Amniotic epithelial cell (primary cell): ENCODE data around the gene IL24.

Source experiments
- DNase-seq: peaks from one replicate; pipeline ENCODE4 v3.0.0-alpha.2; 2010; ENCODE audit warnings: low read depth

The IL24 gene

GRCh38 chr1:206925106-206925736 is 28.0 kb downstream of the IL24 start:
- peak; percentile 14 for DNase-seq

DNA sequence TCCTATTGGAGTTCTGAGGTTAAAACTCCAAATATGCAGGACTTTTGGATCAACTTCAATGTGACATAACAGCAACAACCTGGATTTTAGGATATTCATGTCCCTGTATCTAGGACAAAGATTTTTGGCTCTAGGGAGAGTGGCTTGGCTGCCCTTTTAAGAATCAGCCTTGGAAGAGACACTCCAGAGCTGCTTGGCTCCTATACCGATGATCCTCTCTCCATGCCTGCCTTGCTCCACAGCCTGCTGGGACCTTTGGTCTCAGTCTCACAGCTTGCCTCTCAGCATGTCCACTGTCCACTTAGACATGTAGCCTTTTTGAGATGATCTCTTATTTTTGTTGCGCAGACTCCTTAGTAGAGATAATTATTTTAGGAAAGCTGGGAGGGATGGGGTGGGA is 29.0 kb downstream of the IL24 start:
- DNase-seq, result no peak

- no peak for DNase-seq
Observed at GRCh38 chr1:206929524-206929923, 32.3 kb downstream of the IL24 start.

DNA sequence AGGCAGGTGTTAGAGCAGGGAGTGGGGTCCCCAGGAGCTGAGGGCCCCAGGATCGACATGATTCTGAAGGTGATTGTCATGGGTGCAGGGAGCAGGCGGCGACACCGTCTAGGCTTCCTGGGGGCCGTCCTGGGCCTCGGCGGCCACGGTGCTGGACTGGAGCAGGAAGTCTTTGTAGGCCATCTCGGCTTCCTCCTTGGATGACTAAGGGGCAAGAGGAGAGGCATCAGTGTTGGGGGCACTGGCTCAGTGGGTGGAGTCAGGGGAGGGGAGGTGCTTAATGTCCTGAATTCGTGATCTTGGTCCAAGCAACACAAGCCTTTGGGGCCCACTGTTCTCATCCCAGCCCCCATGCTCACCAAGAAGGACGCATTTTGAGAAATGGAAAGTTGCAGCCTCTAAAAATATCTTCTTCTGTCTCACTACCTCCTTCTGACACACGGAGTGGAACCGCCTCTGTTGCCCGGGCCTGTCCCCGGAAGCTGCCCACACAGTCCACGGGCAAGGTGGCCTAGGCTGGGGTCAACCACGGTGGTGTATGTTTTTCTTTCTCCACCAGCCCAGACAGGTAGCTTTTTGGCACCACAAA is 33.1 kb downstream of the IL24 start:
- no peak for DNase-seq

- DNase-seq, result no peak
Observed at GRCh38 chr1:206931709-206932108, 34.5 kb downstream of the IL24 start.

- DNase-seq, result no peak
Observed at GRCh38 chr1:206932177-206932576, 34.9 kb downstream of the IL24 start.

- DNase-seq, result peak; percentile 20
Observed at GRCh38 chr1:206933333-206933945, 36.2 kb downstream of the IL24 start.

DNA sequence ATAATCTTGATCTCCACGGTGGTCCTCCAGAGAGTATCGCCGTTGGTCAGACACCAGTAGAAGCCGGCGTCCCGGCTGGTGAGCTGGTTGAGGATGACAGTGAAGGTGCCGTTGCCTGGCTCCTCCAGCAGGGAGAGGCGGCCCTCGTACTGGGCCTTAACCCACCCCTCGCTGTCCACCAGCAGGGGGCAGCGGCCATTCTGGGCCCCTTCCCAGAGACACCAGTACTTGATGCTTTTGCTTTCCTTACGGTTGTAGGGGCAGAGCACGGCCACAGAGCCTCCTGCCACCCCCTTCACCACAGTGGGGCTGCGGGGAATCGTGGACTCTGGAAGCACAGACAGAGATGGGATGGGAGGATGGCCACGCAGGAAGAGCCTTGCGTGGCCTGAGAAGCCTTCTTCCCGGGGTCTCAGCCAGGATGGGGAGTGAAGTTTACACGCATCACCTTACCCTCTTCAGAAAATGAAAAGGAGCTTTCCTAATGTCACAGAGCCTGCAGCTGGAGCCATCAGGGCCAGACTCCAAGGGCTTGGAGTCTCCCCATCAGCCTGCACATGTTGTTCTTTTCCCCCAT is 38.3 kb downstream of the IL24 start:
- DNase-seq, result peak; percentile 38

DNA sequence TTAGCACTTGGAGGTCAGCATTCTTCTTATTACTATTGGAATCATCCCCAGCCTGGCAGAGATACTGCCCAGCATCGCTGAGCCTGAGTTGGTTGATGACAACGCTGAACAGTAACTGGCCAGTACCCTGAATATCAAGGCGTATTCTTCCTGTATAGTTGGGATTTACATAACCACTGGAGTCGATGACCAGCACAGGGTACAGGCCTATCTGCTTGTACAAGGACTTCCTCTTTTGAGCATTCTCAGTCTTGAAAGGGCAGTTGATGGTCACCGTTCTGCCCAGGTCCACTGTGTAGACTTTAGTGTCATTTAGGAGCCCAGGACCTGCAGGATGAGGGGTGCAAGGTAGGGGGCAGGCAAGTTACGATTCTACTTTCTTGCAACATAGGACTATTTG is 40.2 kb downstream of the IL24 start:
- DNase-seq, result no peak

DNA sequence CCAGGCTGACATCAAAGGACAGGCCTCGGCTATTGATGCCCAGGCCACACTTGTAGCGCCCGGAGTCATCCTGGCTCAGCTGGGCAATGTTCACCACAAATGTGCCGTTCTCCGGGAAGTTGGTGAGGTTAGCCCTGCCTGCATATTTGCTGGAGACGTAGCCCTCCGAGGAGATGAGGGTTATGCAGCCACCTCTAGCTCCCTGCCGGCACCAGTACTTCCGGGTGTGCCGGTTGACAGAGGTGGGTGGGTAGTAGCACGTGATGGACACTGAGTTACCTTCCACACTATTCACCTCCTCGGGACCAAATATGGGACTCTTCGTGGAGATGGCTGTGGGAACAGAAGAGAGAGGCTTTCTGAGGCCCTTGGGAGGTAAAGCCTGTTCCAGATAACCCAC is 41.9 kb downstream of the IL24 start:
- DNase-seq, result no peak

- DNase-seq, result no peak
Observed at GRCh38 chr1:206939841-206940587, 42.8 kb downstream of the IL24 start.

DNA sequence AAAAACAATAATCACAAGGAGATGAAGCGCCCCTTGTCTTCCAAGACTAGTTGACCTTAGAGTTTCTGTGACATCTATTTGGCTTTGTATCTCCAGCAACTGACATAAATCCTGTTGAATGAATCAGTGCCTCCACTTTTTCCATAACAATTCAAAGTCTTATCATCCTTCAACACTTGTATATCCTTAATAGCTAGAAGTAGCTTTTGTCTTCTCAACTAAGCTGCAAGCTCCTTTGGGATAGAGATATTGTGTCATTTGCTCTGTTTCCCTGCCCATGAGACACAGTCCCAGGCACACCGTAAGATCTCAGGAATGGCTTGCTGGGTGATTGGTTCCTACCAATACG is 43.3 kb downstream of the IL24 start:
- no peak for DNase-seq

DNA sequence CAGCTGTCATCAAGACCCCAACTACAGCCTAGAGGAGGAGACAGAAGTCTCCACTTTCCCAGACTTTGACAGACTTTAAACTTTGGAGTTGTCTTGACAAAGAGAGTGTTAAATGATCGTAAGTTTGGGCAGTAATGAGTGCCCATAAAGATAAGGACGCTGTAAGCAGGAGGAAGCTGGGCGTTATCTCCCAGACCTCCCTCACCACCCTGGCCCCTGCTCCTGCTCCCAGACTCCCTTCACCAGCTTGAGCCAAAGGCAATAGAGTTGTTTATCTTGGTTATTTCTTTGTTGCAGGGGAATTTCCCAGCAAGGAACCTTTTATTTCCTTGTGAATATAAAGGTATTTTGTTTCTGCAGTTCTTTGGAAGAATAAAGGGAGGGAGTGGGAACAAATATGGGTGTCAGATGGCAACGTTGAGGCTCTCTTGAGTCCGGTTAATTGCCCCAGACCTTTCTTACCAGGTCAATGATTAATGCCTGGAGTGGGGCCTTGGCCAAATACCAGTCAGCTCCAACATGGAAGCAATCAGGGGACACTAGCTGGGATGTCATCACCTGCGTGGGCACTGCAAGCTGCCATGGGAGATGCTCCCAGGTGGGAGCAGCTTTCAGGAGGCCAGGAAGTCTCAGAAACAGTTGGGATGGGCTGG is 44.6 kb downstream of the IL24 start:
- DNase-seq, result peak; percentile 2

- no peak for DNase-seq
Observed at GRCh38 chr1:206944703-206945102, 47.5 kb downstream of the IL24 start.

DNA sequence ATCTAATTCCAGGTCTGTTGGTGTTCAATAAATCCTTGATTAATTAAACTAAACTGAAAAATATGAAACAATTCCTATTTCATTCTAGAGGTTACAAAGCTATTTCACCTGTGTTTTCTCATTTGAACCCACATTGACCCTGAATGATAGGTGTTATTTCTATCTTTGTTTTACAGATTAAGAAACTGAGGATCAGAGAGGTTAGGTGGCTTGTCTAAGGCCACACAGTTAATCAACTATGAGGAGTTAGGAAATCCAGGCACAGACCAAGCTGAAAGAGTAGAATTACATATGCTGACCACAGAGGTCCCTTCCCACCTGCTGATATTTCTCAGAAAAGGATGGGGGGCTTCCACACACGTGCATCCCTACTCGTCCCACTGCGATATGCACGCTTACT is 48.5 kb downstream of the IL24 start:
- DNase-seq, result no peak

GRCh38 chr1:206946261-206946660 is 49.0 kb downstream of the IL24 start, which contains the start of gene PIGR:
Gene PIGR (minus strand): TSS chr1:206946466. CDS start chr1:206940531, 5,935 bp downstream.
- no peak for DNase-seq

GRCh38 chr1:206947255-206947654 is 50.0 kb downstream of the IL24 start:
- no peak for DNase-seq

DNA sequence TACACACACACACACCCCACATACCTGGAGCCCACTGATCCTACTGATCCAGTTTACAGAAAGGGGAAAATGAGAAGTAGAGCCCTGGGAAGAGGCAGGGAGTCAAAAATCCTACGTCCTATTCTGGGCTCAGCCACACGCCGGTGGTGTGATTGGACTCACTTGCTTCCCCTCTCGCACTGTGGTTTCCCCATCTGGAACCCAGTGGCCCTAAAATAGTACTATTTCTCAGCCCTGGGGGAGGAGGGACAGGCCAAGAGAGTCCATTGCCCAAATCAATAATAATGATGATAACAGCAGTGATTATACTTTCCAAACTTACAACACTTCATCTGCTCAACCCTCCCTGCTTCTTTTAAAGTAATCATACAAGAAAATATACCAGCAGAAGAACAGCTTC is 52.0 kb downstream of the IL24 start:
- DNase-seq, result no peak

GRCh38 chr1:206949641-206950040 is 52.4 kb downstream of the IL24 start:
- DNase-seq, result no peak

DNA sequence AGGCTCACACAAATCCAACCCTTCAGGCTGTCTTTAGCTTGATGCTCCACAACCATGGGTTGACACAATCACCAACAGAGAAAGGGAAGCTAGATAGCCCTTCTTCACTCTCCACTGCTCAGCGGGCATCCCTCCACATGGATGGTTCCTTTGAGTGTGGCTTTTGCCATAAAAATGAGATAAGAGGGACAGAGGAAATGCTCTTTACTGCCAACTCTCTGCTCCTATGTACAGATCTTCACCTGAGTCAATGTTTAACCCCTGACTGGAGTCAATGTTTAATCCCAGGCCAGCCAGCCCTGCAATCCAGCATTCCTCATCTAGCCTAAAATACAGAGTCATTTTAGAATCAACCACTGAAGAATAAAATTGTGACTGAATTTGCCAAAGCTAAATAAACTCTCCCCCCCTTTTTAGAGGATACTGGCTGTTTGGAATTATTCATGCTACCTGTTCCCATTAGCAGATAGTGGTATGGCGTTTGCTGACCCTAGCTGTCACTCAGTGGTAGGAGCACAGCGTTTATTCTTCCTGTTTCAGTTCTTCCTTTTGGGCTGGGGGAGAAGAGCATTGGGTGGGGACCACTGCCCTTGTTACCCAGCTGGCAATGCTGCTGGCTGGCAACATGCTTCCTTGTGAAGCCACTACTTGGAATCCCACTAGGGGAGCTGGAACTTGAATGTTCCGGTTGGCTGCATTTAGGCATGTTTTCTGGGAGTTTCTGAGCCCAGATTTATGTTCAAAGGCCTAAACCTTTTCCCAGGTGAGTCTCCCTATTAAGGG is 54.3 kb downstream of the IL24 start:
- DNase-seq, result no peak

DNA sequence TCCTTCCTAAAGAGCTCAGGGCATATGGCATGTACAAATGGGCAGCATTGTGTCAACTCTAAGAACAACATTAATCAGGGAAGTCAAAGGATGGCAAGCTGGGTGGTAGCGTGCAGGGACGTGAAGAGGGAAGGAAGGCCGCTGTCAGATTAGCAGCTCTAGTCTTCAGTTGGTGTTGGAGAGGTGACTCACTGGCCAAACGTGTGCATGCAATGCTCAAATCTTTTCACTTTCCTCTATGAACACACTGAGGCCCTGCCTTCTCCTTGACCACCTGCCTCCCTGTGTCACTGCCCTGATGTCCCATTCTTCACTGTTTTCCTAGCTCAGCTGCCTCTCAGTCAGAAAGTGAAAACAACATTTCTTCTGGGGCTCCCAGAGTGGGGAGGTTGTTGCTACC is 54.9 kb downstream of the IL24 start:
- no peak for DNase-seq
